ENCODE results near the gene FGF11.
"Not testable (repeated sequence)": the region's sequence is repeated elsewhere in the genome, so short reads cannot be mapped to it uniquely, and the experiment has no call there.

The FGF11 gene

DNA sequence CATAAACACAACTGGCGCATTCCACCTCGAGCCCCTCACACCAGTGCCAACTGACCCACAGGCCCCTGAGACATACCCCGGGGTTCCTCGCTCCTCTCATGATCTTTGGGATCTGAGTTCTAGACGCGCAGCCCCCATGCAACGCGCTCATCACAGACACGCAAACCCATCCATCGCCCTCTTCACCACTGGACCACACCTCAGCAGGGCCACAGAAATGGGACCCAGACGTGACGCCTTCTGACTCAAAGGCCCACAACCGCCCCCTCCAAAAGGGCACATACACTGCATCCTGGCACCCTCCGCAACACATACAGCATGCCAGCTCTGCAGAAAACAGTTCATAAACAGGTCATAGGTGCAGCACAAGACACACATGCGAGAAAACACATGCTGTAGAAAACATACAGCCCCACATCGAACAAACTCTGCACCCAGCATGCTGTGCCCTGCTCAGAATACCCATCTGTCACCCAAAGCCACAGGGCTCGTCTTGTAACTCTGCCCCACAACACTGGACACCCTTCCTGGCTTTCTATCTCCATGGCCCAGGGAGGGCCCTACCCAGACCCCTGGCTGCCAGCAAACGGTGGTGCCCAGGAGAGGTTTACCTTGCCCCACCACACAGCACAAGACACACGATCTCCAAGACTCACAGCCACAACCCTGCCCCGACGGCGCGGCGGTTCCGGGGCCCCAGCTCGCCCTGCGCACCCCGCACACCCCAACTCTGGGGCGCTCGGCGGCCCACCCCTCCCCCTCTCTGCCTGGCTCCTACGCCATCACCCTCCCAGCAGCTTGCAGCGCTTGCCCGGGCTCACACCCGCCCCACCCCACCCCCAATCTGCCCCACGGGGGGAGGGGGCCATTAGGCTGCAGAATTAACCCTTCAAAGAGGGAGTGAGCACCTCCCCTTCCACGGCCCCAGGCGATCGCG lies 39.2 kb downstream of the FGF11 start:
- no peaks in the 10 kb centered on the region for H3K9me3 Mint-ChIP-seq
- DNase-seq (peak; percentile 73 to 77 (median 75)), ATAC-seq (replicated peaks) (peak; percentile 58)
- peak overlapping the region; percentile 88 to 91 for H3K4me3 Mint-ChIP-seq
- H3K36me3 Mint-ChIP-seq (ENCODE audit: insufficient read depth): peaks cover 45% of the 10 kb centered on the region
- no peaks in the 10 kb centered on the region for H3K27me3 Mint-ChIP-seq
- H3K4me1 Mint-ChIP-seq (ENCODE audit: low read depth in 2 of 2): peaks cover 58 to 59% of the 10 kb centered on the region in 2 donors
- peak overlapping the region; percentile 91 to 94 for H3K27ac Mint-ChIP-seq

DNA sequence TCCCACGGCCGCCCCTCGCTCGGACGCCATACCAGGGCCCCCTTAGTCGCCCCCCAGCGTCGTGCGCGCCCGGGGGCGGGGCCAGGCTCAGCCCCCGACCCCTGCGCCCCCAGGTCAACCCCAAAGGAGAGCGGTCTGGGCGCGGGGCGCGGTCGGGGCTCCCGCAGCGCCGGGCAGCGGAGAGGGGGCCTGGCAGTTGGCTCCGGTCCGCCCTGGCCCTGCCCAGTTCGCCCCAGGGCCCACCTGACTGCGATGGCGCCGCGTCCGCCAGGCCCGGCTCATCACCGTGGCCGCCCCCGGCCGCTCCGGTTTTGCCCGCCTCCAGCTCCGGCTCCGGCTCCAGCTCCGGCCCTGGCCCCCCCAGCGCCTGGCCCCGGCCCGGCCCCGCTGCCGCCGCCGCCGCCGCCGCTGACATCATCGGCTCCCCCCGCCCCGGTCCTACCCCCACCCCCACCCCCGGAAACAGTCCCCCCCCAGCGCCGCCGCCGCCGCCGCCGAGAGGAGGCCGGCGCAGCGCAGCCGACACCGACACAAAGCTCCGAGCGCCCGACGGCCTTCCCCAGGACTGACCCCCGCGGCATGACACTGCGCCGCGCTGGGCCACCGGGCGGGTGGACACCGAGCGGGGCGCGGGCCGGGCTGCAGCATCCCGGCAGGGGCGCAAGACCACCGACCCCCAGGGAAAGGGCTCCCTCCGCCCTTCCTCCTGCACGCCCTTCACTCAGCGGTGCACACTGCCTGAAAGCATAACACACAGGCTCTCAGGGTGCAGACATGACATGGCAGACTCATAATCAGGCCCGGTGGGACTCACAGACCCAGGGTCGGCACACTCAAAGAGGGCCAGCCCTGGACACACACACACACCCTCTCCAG lies 40.1 kb downstream of the FGF11 start, which contains the start of gene ZBTB4:
Gene ZBTB4 (minus strand): TSS at position 419 of the 876 bp plus-strand sequence. CDS start 12,830 bp downstream, outside the sequence.
- no peaks in the 10 kb centered on the region for H3K27me3 Mint-ChIP-seq
- H3K36me3 Mint-ChIP-seq (ENCODE audit: insufficient read depth): peaks cover 54% of the 10 kb centered on the region
- H3K4me1 Mint-ChIP-seq (ENCODE audit: low read depth in 2 of 2): peaks cover 59 to 61% of the 10 kb centered on the region in 2 donors
- DNase-seq (peak; percentile 60 to 67 (median 64)), ATAC-seq (replicated peaks) (peak; percentile 11)
- H3K4me3 Mint-ChIP-seq: peak within 1 kb of the TSS; percentile 88 to 91
- H3K9me3 Mint-ChIP-seq: no peaks in the 10 kb centered on the region
- peak within 1 kb of the TSS; percentile 91 to 94 for H3K27ac Mint-ChIP-seq

DNA sequence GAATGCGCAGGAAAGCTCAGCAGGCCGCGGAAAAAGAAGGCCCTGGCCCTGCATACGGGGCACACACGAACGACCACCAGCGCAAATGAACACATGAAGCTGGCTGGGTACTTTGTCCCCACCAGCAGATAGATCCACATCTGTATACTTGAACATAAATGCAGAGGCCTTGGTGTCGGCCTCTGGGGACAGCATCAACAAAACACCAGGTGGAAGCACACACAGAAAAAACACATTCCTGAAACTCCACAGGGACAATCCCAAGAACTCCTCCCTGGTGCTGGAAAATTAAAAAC lies 40.7 kb downstream of the FGF11 start:
- peak overlapping the region; percentile 84 to 94 for H3K27ac Mint-ChIP-seq
- H3K36me3 Mint-ChIP-seq (ENCODE audit: insufficient read depth): peaks cover 54% of the 10 kb centered on the region
- H3K4me3 Mint-ChIP-seq: peak overlapping the region; percentile 88 to 91
- H3K9me3 Mint-ChIP-seq: no peaks in the 10 kb centered on the region
- DNase-seq (no peak), ATAC-seq (replicated peaks) (no peak)
- peaks cover 63 to 66% of the 10 kb centered on the region in 2 donors for H3K4me1 Mint-ChIP-seq (ENCODE audit: low read depth in 2 of 2)
- H3K27me3 Mint-ChIP-seq: no peaks in the 10 kb centered on the region

DNA sequence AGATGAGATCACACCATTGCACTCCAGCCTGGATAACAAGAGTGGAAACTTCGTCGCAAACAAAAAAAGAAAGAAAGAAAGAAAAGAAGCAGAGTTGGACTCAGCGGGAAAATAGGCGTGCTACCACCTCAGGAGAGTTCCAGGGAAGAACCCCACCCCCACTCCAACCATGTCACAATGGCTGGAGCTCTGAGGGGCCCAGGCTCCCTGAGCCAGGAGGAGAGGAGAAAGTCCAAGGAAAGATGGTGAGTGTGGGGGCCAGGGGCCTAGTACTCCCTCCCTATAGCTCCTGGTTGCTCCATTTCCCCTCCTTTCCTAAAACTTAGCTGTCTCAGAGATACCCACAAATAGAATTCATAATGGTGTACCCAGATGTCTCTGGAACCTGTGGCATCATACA lies 42.0 kb downstream of the FGF11 start, which contains the start of gene SLC35G6:
Gene SLC35G6 (plus strand): TSS at position 172 of the 400 bp plus-strand sequence. CDS start 71 bp downstream, at position 243.
- not testable (repeated sequence) for H3K9me3 Mint-ChIP-seq; H3K27me3 Mint-ChIP-seq; DNase-seq; ATAC-seq (replicated peaks)
- Mint-ChIP-seq H3K36me3 (ENCODE audit: insufficient read depth) (peaks cover 59% of the 10 kb centered on the region), H3K4me3 (peak within 1 kb of the TSS; percentile 91 to 99), H3K4me1 (ENCODE audit: low read depth in 2 of 2) (peaks cover 65 to 69% of the 10 kb centered on the region in 2 donors), H3K27ac (peak within 1 kb of the TSS; percentile 84 to 94)

DNA sequence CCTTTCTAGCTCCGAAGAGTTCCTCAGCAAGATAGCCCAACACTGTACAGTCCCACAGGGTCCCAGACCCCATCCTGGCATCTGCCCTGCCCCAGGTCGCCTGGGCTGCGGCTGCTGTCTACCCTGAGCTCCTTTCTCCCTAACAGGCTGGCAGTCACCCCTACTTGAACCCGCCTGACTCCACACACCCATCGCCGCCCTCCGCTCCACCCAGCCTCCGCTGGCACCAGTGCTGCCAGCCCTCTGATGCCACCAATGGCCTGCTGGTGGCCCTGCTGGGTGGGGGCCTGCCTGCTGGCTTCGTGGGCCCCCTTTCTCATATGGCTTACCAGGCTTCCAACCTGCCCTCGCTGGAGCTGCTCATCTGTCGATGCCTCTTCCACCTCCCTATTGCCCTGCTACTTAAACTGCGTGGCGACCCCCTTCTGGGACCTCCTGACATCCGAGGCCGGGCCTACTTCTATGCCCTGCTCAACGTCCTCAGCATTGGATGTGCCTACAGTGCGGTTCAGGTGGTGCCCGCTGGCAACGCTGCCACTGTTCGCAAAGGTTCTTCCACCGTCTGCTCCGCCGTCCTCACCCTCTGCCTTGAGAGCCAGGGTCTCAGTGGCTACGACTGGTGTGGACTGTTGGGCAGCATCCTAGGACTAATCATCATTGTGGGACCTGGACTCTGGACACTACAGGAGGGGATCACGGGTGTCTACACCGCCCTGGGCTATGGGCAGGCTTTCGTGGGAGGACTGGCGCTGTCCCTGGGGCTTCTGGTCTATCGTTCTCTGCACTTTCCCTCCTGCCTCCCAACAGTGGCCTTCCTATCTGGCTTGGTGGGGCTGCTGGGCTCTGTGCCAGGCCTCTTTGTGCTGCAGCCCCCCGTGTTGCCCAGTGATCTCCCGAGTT lies 42.8 kb downstream of the FGF11 start:
- H3K27ac Mint-ChIP-seq: peak overlapping the region; percentile 100
- H3K4me1 Mint-ChIP-seq (ENCODE audit: low read depth in 2 of 2): peaks cover 62 to 65% of the 10 kb centered on the region in 2 donors
- peak overlapping the region; percentile 99 for H3K4me3 Mint-ChIP-seq
- DNase-seq; ATAC-seq (replicated peaks); H3K27me3 Mint-ChIP-seq; H3K9me3 Mint-ChIP-seq: not testable (repeated sequence)
- H3K36me3 Mint-ChIP-seq (ENCODE audit: insufficient read depth): peaks cover 65% of the 10 kb centered on the region

DNA sequence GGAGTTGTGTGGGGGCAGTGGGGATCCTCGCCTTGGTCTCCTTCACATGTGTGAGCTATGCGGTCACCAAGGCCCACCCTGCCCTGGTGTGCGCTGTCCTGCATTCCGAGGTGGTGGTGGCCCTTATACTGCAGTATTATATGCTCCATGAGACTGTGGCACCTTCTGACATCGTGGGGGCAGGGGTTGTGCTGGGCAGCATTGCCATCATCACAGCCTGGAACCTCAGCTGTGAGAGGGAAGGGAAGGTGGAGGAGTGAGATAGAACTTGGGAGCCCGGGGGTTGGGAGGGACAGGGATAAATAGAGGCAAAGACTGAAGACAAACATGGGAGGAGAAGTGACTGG lies 43.4 kb downstream of the FGF11 start:
- Mint-ChIP-seq H3K4me3 (peak overlapping the region; percentile 99), H3K4me1 (ENCODE audit: low read depth in 2 of 2) (peaks cover 62 to 65% of the 10 kb centered on the region in 2 donors), H3K27ac (peak overlapping the region; percentile 100), H3K36me3 (ENCODE audit: insufficient read depth) (peaks cover 70% of the 10 kb centered on the region)
- not testable (repeated sequence) for ATAC-seq (replicated peaks); DNase-seq; H3K27me3 Mint-ChIP-seq; H3K9me3 Mint-ChIP-seq

DNA sequence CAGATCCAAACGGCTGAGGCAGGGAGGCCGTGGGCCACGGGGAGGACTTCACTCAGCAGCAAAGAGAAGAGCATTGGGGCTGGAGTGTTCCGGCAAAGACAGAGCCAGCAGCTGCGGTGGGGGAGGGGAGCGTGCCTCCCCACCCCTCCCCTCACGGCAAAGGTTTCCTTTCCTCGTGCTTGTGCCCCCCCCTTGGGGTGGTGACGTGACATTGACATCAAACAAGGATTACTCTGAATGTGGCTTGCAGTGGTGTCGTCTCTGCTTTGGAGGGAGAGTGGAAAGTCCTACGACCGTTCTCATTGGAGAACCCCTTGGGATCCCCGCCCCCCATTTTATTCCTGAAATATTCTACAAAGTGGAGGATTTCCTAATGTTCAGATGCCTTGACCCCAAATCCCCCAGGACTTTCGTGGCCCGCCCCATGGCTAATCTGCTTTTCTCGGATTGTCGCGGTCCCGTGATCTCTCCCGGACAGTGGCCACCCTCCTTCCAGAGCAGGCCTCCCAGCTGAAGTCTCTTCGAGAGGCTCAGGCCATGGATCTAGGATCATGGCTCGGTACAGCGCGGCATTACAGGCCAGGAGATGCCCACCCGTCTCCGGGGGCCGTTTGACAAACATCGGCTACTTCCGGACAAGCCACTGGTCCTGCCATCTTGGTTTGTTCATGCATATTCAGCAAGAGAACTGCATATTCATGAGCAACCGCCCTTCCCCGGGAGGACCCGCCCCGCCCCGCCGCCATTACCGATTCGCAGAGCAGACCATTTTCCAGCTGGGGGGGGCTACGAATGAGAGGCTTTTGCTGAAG lies 44.1 kb downstream of the FGF11 start:
- H3K27ac Mint-ChIP-seq: peak overlapping the region; percentile 100
- H3K4me1 Mint-ChIP-seq (ENCODE audit: low read depth in 2 of 2): peaks cover 58 to 60% of the 10 kb centered on the region in 2 donors
- H3K9me3 Mint-ChIP-seq: no peaks in the 10 kb centered on the region
- H3K27me3 Mint-ChIP-seq: no peaks in the 10 kb centered on the region
- peak; percentile 90 to 94 (median 93) for DNase-seq
- peaks cover 71% of the 10 kb centered on the region for H3K36me3 Mint-ChIP-seq (ENCODE audit: insufficient read depth)
- ATAC-seq (replicated peaks): peak; percentile 60
- H3K4me3 Mint-ChIP-seq: peak overlapping the region; percentile 99

DNA sequence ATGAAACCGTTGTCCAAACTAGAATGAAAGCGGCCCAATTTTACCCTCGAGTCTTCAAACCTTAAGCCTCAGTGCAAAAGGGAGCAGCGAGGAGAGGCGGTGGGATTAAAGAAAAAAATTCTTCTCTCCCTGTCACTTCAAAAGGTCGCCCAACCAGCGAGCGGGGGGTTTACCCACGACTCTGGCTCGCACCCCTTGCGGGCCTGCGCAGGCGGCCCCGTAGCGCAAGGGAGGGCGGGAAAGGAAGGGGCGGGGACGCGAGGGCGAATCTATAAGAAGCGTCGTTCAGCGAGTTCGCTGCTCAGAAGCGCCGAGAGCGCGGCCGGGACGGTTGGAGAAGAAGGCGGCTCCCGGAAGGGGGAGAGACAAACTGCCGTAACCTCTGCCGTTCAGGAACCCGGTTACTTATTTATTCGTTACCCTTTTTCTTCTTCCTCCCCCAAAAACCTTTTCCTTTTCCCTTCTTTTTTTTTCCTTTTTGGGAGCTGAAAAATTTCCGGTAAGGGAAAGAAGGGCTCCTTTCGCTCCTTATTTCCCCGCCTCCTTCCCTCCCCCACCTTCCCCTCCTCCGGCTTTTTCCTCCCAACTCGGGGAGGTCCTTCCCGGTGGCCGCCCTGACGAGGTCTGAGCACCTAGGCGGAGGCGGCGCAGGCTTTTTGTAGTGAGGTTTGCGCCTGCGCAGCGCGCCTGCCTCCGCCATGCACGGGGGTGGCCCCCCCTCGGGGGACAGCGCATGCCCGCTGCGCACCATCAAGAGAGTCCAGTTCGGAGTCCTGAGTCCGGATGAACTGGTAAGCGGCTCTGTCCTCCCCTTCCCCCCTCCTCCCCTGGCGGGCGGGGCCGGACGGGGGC lies 45.0 kb downstream of the FGF11 start, which contains the start of gene POLR2A:
Gene POLR2A (plus strand): TSS at position 300 of the 852 bp plus-strand sequence.
- H3K27ac Mint-ChIP-seq: peak within 1 kb of the TSS; percentile 100
- peaks cover 61 to 63% of the 10 kb centered on the region in 2 donors for H3K4me1 Mint-ChIP-seq (ENCODE audit: low read depth in 2 of 2)
- no peaks in the 10 kb centered on the region for H3K9me3 Mint-ChIP-seq
- peak; percentile 66 for ATAC-seq (replicated peaks)
- H3K4me3 Mint-ChIP-seq: peak within 1 kb of the TSS; percentile 99
- peak; percentile 98 to 99 (median 99) for DNase-seq
- no peaks in the 10 kb centered on the region for H3K27me3 Mint-ChIP-seq
- H3K36me3 Mint-ChIP-seq (ENCODE audit: insufficient read depth): peaks cover 68% of the 10 kb centered on the region

DNA sequence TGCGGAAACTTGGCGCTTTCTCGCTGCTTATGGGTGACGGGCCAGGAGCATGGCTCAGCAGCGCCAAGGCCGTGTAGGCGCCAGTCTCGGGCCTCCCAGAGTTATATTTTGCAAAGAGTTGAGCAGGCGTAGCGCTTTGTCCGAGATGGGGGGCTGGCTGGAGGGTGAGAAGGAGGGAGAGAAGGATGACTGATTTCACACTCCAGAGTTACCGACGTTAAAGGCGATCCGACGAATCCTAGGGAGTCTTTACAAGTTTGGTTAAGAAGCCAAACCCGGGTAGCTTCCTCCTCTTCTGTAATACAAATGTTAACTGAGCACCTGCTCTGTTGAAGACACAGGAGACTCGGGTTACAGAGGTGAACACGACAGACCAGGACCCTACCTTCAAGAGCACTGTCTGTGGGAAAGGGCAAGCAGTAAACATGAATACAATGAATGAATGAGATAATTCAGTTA lies 45.6 kb downstream of the FGF11 start:
- Mint-ChIP-seq H3K27me3 (no peaks in the 10 kb centered on the region), H3K9me3 (no peaks in the 10 kb centered on the region), H3K27ac (peak overlapping the region; percentile 100), H3K36me3 (ENCODE audit: insufficient read depth) (peaks cover 69% of the 10 kb centered on the region), H3K4me1 (ENCODE audit: low read depth in 2 of 2) (peaks cover 65 to 66% of the 10 kb centered on the region in 2 donors), H3K4me3 (peak overlapping the region; percentile 99)
- ATAC-seq (replicated peaks): no peak
- no peak for DNase-seq

DNA sequence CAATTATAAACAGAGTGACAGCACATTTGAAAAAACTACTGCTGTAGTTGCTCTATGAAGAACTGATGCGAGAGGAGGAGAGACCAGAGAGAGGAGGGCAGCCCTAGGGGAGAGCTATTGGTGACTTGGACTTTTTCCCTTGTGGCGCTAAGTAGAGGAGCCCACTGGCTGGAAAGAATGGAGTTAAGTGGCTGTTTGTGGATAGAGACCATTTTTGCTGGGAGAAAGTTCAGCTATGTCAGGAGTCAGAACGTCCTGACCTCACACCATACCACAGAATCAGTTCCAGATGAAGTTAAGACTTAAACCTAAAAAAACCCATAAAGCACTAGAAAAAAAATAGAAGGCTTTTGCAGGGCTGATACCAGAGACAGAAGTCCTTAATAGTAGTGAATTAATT lies 46.9 kb downstream of the FGF11 start:
- Mint-ChIP-seq H3K36me3 (ENCODE audit: insufficient read depth) (peaks cover 72% of the 10 kb centered on the region), H3K4me1 (ENCODE audit: low read depth in 2 of 2) (peaks cover 67 to 69% of the 10 kb centered on the region in 2 donors)

DNA sequence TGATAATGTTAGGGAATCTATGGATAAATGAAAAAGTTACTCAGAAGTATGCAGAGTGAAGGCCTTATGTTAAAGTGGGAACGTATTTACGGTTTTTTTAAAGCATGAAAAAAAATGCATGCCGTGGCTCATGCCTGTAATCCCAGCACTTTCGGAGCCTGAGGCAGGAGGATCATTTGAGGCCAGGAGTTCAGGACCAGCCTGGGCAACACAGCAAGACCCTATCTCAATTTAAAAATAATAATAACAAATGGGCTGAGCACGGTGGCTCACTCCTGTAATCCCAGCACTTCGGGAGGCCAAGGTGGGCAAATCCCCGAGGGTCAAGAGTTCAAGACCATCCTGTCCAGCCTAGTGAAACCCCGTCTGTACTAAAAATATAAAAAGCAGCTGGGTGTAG lies 50.8 kb downstream of the FGF11 start:
- no peak overlapping the region for H3K4me3 Mint-ChIP-seq
- H3K4me1 Mint-ChIP-seq (ENCODE audit: low read depth in 2 of 2): peaks cover 57 to 73% of the 10 kb centered on the region in 2 donors
- H3K27me3 Mint-ChIP-seq: no peaks in the 10 kb centered on the region
- DNase-seq (no peak), ATAC-seq (replicated peaks) (no peak)
- no peaks in the 10 kb centered on the region for H3K9me3 Mint-ChIP-seq
- no peak overlapping the region for H3K27ac Mint-ChIP-seq
- H3K36me3 Mint-ChIP-seq (ENCODE audit: insufficient read depth): peaks cover 79% of the 10 kb centered on the region

More for the DNA sequence above, 46.9 kb downstream of the FGF11 start:
- no peaks in the 10 kb centered on the region for H3K27me3 Mint-ChIP-seq
- peak overlapping the region; percentile 99 for H3K4me3 Mint-ChIP-seq
- no peaks in the 10 kb centered on the region for H3K9me3 Mint-ChIP-seq
- ATAC-seq (replicated peaks): no peak
- peak overlapping the region; percentile 100 for H3K27ac Mint-ChIP-seq
- DNase-seq: no peak
